ENCODE measurements around the gene VSIG4.
"Not testable (repeated sequence)": the region's sequence is repeated elsewhere in the genome, so short reads cannot be mapped to it uniquely, and the experiment has no call there.

Gene VSIG4

GRCh38 chrX:65976161-65976560 lies 63.7 kb downstream of the VSIG4 start:
- in situ Hi-C loops (cut with HindIII; ENCODE audit: low pct_unique_long_range_greater_than_20kb, low sequenced_read_pairs): no loop called here
- no peak for DNase-seq (ENCODE audit: low read depth in 1 of 2, low spot score in 1 of 2)
- no peak for TF ChIP-seq JUND (IDR thresholded peaks at IDR 0.05; ENCODE audit: low read depth)

GRCh38 chrX:65975161-65975751 lies 64.6 kb downstream of the VSIG4 start:
- in situ Hi-C loops (cut with HindIII; ENCODE audit: low pct_unique_long_range_greater_than_20kb, low sequenced_read_pairs); DNase-seq (ENCODE audit: low read depth in 1 of 2, low spot score in 1 of 2): not testable (repeated sequence)
